H1 (cell line): Measurements from ENCODE around the gene RFT1. TPM values are rescaled to one million over a fixed set of nuclear protein-coding genes. Genes with fewer than 3 reads are reported as not detected.

Source experiments
- CTCF ChIA-PET: fragments of 300-600 bp; sonication (Branson Sonifier 250); formaldehyde crosslinking; loops from one replicate; lab custom pipeline; 2021; ENCODE audit not compliant: partially characterized antibody; lab: Charles Lee
- POLR2A ChIA-PET: fragments of 300-600 bp; sonication (Branson Sonifier 250); formaldehyde crosslinking; loops from one replicate; lab custom pipeline; 2021; ENCODE audit warnings: inconsistent platforms; ENCODE audit not compliant: partially characterized antibody; lab: Charles Lee
- DNase-seq, 2 experiments: peaks; one replicate each; pipeline versions ENCODE4 v3.0.0 to v3.0.0-alpha.2; 2010 to 2022; ENCODE audit warnings: low spot score in 2 of 2, low read depth in 1 of 2, mixed read lengths in 1 of 2
- FAIRE-seq: peaks from 2 replicates; lab custom pipeline; 2011; peaks lifted over from hg19 to GRCh38; lab: Jason Lieb, UNC
- H2AFZ ChIP-seq: 2 replicates; pipeline ENCODE4 v1.8.1; 2012; ENCODE audit warnings: low read length, inconsistent platforms
- H2AK5ac ChIP-seq: 2 replicates; pipeline ENCODE4 v1.6.1; 2013; ENCODE audit warnings: low read depth, low read length
- H2BK120ac ChIP-seq: replicated peaks from 2 replicates; pipeline ENCODE3; 2013; ENCODE audit warnings: low read depth, low read length, inconsistent platforms
- H2BK12ac ChIP-seq: 2 replicates; pipeline ENCODE4 v1.6.1; 2013; ENCODE audit warnings: low read depth, low read length
- H2BK15ac ChIP-seq: 2 replicates; pipeline ENCODE4 v1.6.1; 2013; ENCODE audit warnings: low read length
- H2BK20ac ChIP-seq: 2 replicates; pipeline ENCODE4 v1.6.1; 2013; ENCODE audit warnings: low read length
- H2BK5ac ChIP-seq: 2 replicates; pipeline ENCODE4 v1.6.1; 2013; ENCODE audit warnings: low read depth, low read length
- H3K14ac ChIP-seq: 2 replicates; pipeline ENCODE4 v1.6.1; 2013; ENCODE audit warnings: inconsistent platforms; ENCODE audit not compliant: insufficient read length
- H3K18ac ChIP-seq: 2 replicates; pipeline ENCODE4 v1.6.1; 2013; ENCODE audit warnings: low read length; ENCODE audit errors: extremely low read depth
- H3K23ac ChIP-seq: 2 replicates; pipeline ENCODE4 v1.6.1; 2013; ENCODE audit warnings: inconsistent platforms; ENCODE audit not compliant: insufficient read length
- H3K23me2 ChIP-seq: 2 replicates; pipeline ENCODE4 v1.6.1; 2013; ENCODE audit warnings: low read depth, low read length
- H3K27ac ChIP-seq: 2 replicates; pipeline ENCODE4 v1.6.1; 2011; ENCODE audit warnings: low read depth, low read length, inconsistent platforms
- H3K27me3 ChIP-seq, 4 experiments: replicated peaks in 1 of 4; 1 replicate in 1 of 4; 2 replicates in 3 of 4; pipeline versions ENCODE4 v1.6.1 to v1.8.1; 2011 to 2013; ENCODE audit warnings: low read length in 3 of 4, mild to moderate bottlenecking in 3 of 4, inconsistent platforms in 2 of 4, mixed read lengths in 2 of 4, moderate library complexity in 1 of 4; ENCODE audit not compliant: control insufficient read depth in 3 of 4, insufficient read depth in 3 of 4; ENCODE audit errors: extremely low read depth in 1 of 4
- H3K36me3 ChIP-seq, 4 experiments: 2 replicates each; pipeline versions ENCODE4 v1.6.1 to v1.8.1; 2011 to 2013; ENCODE audit warnings: mild to moderate bottlenecking in 4 of 4, low read length in 3 of 4, moderate library complexity in 2 of 4, control low read depth in 1 of 4, inconsistent platforms in 1 of 4; ENCODE audit not compliant: insufficient read depth in 4 of 4, control insufficient read depth in 2 of 4
- H3K4ac ChIP-seq: replicated peaks from 2 replicates; pipeline ENCODE3; 2013; ENCODE audit warnings: low read length, low read depth, mixed read lengths, inconsistent platforms; ENCODE audit not compliant: insufficient read length
- H3K4me1 ChIP-seq, 4 experiments: replicated peaks in 1 of 4; 1 replicate in 1 of 4; 2 replicates in 3 of 4; pipeline versions ENCODE4 v1.6.1 to v1.8.1; 2011 to 2013; ENCODE audit warnings: low read length in 3 of 4, inconsistent platforms in 2 of 4, mixed read lengths in 1 of 4; ENCODE audit not compliant: insufficient read depth in 4 of 4, control insufficient read depth in 3 of 4
- H3K4me2 ChIP-seq, 2 experiments: 2 replicates each; pipeline versions ENCODE4 v1.6.1 to v1.8.1; 2011 to 2013; ENCODE audit warnings: low read depth in 2 of 2, low read length in 2 of 2, control low read depth in 1 of 2, inconsistent platforms in 1 of 2, mild to moderate bottlenecking in 1 of 2; ENCODE audit not compliant: insufficient read depth in 1 of 2
- H3K4me3 ChIP-seq, 4 experiments: fragments of 200-600, 300-600 bp in 1 of 4; sonication (generic), shearing (Covaris generic), sonication (Bioruptor Twin) in 1 of 4; 2 replicates each; pipeline versions ENCODE4 v1.5.1 to v1.8.1; 2011 to 2016; ENCODE audit warnings: low read length in 4 of 4, low read depth in 3 of 4, control low read depth in 2 of 4, inconsistent platforms in 2 of 4, mild to moderate bottlenecking in 2 of 4, mixed read lengths in 1 of 4, moderate library complexity in 1 of 4; ENCODE audit not compliant: insufficient read depth in 2 of 4; ENCODE audit errors: extremely low read depth in 1 of 4
- H3K56ac ChIP-seq: replicated peaks from 2 replicates; pipeline ENCODE3; 2013; ENCODE audit warnings: low read depth, mild to moderate bottlenecking, mixed read lengths, low read length, inconsistent platforms; ENCODE audit not compliant: insufficient read length
- H3K79me1 ChIP-seq: 2 replicates; pipeline ENCODE4 v1.6.1; 2013; ENCODE audit warnings: low read depth, low read length, control low read depth
- H3K79me2 ChIP-seq, 2 experiments: 2 replicates each; pipeline versions ENCODE4 v1.6.1 to v1.8.1; 2012 to 2013; ENCODE audit warnings: low read length in 2 of 2, mild to moderate bottlenecking in 2 of 2, inconsistent platforms in 1 of 2; ENCODE audit not compliant: insufficient read depth in 2 of 2, control insufficient read depth in 1 of 2
- H3K9ac ChIP-seq, 4 experiments: replicated peaks in 1 of 4; 1 replicate in 1 of 4; 2 replicates in 3 of 4; pipeline versions ENCODE4 v1.6.1 to v1.8.1; 2011 to 2013; ENCODE audit warnings: low read depth in 3 of 4, low read length in 3 of 4, control low read depth in 2 of 4, mild to moderate bottlenecking in 2 of 4, moderate library complexity in 2 of 4, inconsistent platforms in 1 of 4; ENCODE audit errors: extremely low read depth in 1 of 4
- H3K9me3 ChIP-seq, 2 experiments: 2 replicates each; pipeline versions ENCODE4 v1.6.1 to v1.8.1; 2012 to 2013; ENCODE audit warnings: mild to moderate bottlenecking in 2 of 2, moderate library complexity in 2 of 2, control low read depth in 1 of 2, inconsistent platforms in 1 of 2, low read depth in 1 of 2, low read length in 1 of 2, mixed read lengths in 1 of 2; ENCODE audit not compliant: insufficient read depth in 2 of 2
- H4K20me1 ChIP-seq, 2 experiments: replicated peaks in 1 of 2; 2 replicates each; pipeline versions ENCODE3 to v1.8.1; 2011 to 2013; ENCODE audit warnings: inconsistent platforms in 2 of 2, low read length in 2 of 2, mild to moderate bottlenecking in 1 of 2; ENCODE audit not compliant: insufficient read depth in 2 of 2, control insufficient read depth in 1 of 2
- H4K5ac ChIP-seq: 2 replicates; pipeline ENCODE4 v1.6.1; 2013; ENCODE audit warnings: low read length, low read depth, mixed read lengths, inconsistent platforms; ENCODE audit not compliant: insufficient read length
- H4K8ac ChIP-seq: 2 replicates; pipeline ENCODE4 v1.8.0; 2013; ENCODE audit warnings: mild to moderate bottlenecking, moderate library complexity, low read length, inconsistent platforms; ENCODE audit not compliant: insufficient read depth; ENCODE audit errors: extremely low read depth
- H4K91ac ChIP-seq: replicated peaks from 2 replicates; pipeline ENCODE3; 2013; ENCODE audit warnings: low read length, mixed read lengths, inconsistent platforms; ENCODE audit not compliant: insufficient read length
- BCL11A ChIP-seq, 2 experiments: IDR thresholded peaks; one replicate each; pipeline ENCODE4 v1.6.1; 2011; ENCODE audit warnings: low read depth in 2 of 2, low read length in 2 of 2, mild to moderate bottlenecking in 2 of 2
- HDAC2 ChIP-seq, 2 experiments: fragments of 300-600 bp in 1 of 2; sonication (generic) in 1 of 2; IDR thresholded peaks; 2 replicates each; pipeline ENCODE4 v1.6.1; 2011 to 2012; ENCODE audit warnings: low read depth in 2 of 2, low read length in 2 of 2, mild to moderate bottlenecking in 2 of 2, moderate library complexity in 2 of 2, borderline replicate concordance in 1 of 2, inconsistent platforms in 1 of 2
- HDAC6 ChIP-seq: IDR thresholded peaks from one replicate; pipeline ENCODE4 v1.7.1; 2012; ENCODE audit warnings: low read depth, mild to moderate bottlenecking, inconsistent platforms, low read length, moderate library complexity
- JUN ChIP-seq: IDR thresholded peaks from 2 replicates; pipeline ENCODE4 v1.6.1; 2011; ENCODE audit warnings: low read depth, mild to moderate bottlenecking, improper control_type of control experiment, low read length
- KDM1A ChIP-seq: fragments of 200-600, 300-600 bp; sonication (generic); IDR thresholded peaks from 2 replicates; pipeline ENCODE4 v1.7.1; 2016; ENCODE audit warnings: mild to moderate bottlenecking, low read length, borderline replicate concordance
- KDM4A ChIP-seq: IDR thresholded peaks from one replicate; pipeline ENCODE4 v1.7.1; 2012; ENCODE audit warnings: low read depth, mild to moderate bottlenecking, moderate library complexity, low read length, inconsistent platforms; ENCODE audit not compliant: severe bottlenecking
- KDM5A ChIP-seq: fragments of 200-600 bp; IDR thresholded peaks from 2 replicates; pipeline ENCODE4 v1.7.1; 2012; ENCODE audit warnings: mild to moderate bottlenecking, low read length, inconsistent platforms, mixed read lengths
- WGBS, 2 experiments: shearing (Covaris generic) in 1 of 2; methylation state at CpG; one replicate each; pipeline versions ENCODE4 v1.1.6 to v1.1.7; 2013 to 2015; ENCODE audit warnings: low lambda C conversion rate in 2 of 2, mixed read lengths in 2 of 2, inconsistent platforms in 1 of 2, low coverage in 1 of 2, missing lambda C conversion rate in 1 of 2; ENCODE audit not compliant: insufficient replicate concordance in 2 of 2, insufficient coverage in 1 of 2, insufficient read length in 1 of 2; ENCODE audit errors: extremely low coverage in 1 of 2, missing lambda C conversion rate in 1 of 2; 5-methylcytosine and 5-hydroxymethylcytosine counted together
- polyA plus RNA-seq, 7 experiments: library from polyadenylated mRNA; depleted of rRNA in 3 of 7; stranded (reverse) in 5 of 7; unstranded in 2 of 7; fragments of >200 nt in 5 of 7; fragments of 200-250 nt in 2 of 7; gene quantifications; 1 replicate in 5 of 7; 2 replicates in 1 of 7; 4 replicates in 1 of 7; pipeline versions ENCODE4 v1.2.1 to v1.2.3, GENCODE V29; 2011 to 2013; ENCODE audit warnings: missing spikeins in 2 of 7, mixed read lengths in 2 of 7
- total RNA-seq: library from RNA; stranded (reverse); fragmentation: NEBNext Ultra II Directional; extraction: Animal tissue kit (Norgen Biotek cat#: 25700); gene quantifications from 2 replicates; pipeline ENCODE4 v1.2.1, GENCODE V29; 2021

RFT1 gene
- total and polyA plus RNA-seq, 2 of the 8 experiments (the other 6 are each of a cell fraction or from before 2014, with no cell fraction given), result 27.7 to 42.4 TPM

- H3K27ac ChIP-seq, result no peak overlapping the region
- H2BK20ac ChIP-seq, result no peak overlapping the region
- H3K4me2 ChIP-seq, result no peak overlapping the region
- no peak overlapping the region for H4K91ac ChIP-seq
- no peak overlapping the region for H2BK120ac ChIP-seq
- CTCF ChIA-PET, result interaction anchor here (1.0 to 2.7 kb wide), 8 partner anchors 9 to 254 kb away, joined by 3 to 8 read pairs (median 5); no protein-coding TSS in a partner anchor
- POLR2A ChIA-PET, result interaction anchor here (1.3 kb wide), 2 partner anchors 9 to 17 kb away, joined by 3 read pairs; no protein-coding TSS in a partner anchor
- no peak overlapping the region for H2AFZ ChIP-seq
- no peak overlapping the region for H2BK12ac ChIP-seq
- DNase-seq (no peak), FAIRE-seq (no peak)
- no peaks in the 10 kb centered on the region for H3K27me3 ChIP-seq
- H4K8ac ChIP-seq, result no peak overlapping the region
- H3K14ac ChIP-seq, result no peak overlapping the region
- no peak overlapping the region for H2AK5ac ChIP-seq
- no peak overlapping the region for H2BK5ac ChIP-seq
- WGBS, 2 experiments, result 61% methylated on average over 3 of the region's 3 CpGs; no CpG with 5 or more reads in 1 of the 2 experiments
- H3K4me3 ChIP-seq, result no peak overlapping the region
- TF ChIP-seq KDM1A (no peak), HDAC6 (no peak), KDM5A (no peak), JUN (no peak), HDAC2 (IDR thresholded peaks at IDR 0.05; ENCODE audit: borderline replicate concordance in 1 of 2, low read depth in 2 of 2, low read length in 2 of 2) (no peak), KDM4A (no peak), BCL11A (IDR thresholded peaks at IDR 0.05; ENCODE audit: low read depth in 2 of 2, low read length in 2 of 2) (no peak)
- no peak overlapping the region for H2BK15ac ChIP-seq
- H3K56ac ChIP-seq, result no peak overlapping the region
- no peak overlapping the region for H3K9ac ChIP-seq
- H3K36me3 ChIP-seq, result peaks cover 0 to 9% (median under 1%) of the 10 kb centered on the region in 4 experiments; a peak in 5 of 8 replicates
- no peaks in the 10 kb centered on the region for H3K9me3 ChIP-seq
- no peak overlapping the region for H3K18ac ChIP-seq
- no peak overlapping the region for H4K5ac ChIP-seq
- H3K79me2 ChIP-seq, result no peaks in the 10 kb centered on the region
- H3K23me2 ChIP-seq, result no peaks in the 10 kb centered on the region
- H3K4ac ChIP-seq, result no peak overlapping the region
- no peak overlapping the region for H3K23ac ChIP-seq
- no peaks in the 10 kb centered on the region for H3K79me1 ChIP-seq
- H3K4me1 ChIP-seq, result no peaks in the 10 kb centered on the region; a peak in 1 of 7 replicates
- peaks cover 0 to 6% of the 10 kb centered on the region in 2 experiments for H4K20me1 ChIP-seq
Measured at GRCh38 chr3:53104762-53105161, 25.5 kb downstream of the RFT1 start.
